AG09309 (cell line): ENCODE results near the gene GANAB.

ENCODE experiments used
- DNase-seq: peaks from one replicate; pipeline ENCODE4 v3.0.0-alpha.2; 2010; ENCODE audit warnings: low read depth
- H3K4me3 ChIP-seq: 2 replicates; pipeline ENCODE4 v1.5.1; 2011; ENCODE audit warnings: mild to moderate bottlenecking, low read depth, low read length, moderate library complexity; ENCODE audit not compliant: control insufficient read depth
- CTCF ChIP-seq: IDR thresholded peaks from 2 replicates; pipeline ENCODE4 v1.5.1; 2011; ENCODE audit warnings: mild to moderate bottlenecking, low read depth, low read length, inconsistent platforms; ENCODE audit not compliant: insufficient read depth, control insufficient read depth; ENCODE audit errors: missing control alignments

Gene GANAB

DNA sequence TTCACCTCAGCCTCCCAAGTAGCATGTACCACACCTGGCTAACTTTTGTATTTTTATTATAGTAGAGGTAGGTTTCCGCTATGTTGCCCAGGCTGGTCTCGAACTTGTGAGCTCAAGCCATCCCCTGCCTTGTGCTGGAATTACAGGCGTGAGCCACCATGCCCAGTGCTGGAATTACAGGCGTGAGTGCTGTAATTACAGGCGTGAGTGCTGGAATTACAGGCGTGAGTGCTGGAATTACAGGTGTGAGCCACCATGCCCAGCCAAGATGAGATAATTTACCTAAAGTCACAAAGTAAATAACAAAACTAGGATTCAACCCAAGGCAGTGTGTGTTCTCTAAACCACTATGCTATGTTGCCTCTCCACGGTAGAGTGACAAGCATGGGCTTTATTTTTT, 36.1 kb upstream of the GANAB start:
- no peak for DNase-seq
- no peak for TF ChIP-seq CTCF
- no peak overlapping the region for H3K4me3 ChIP-seq

GRCh38 chr11:62680825-62681240, 34.4 kb upstream of the GANAB start:
- no peak for DNase-seq
- H3K4me3 ChIP-seq: no peak overlapping the region
- TF ChIP-seq CTCF: peak; percentile 63

GRCh38 chr11:62678770-62679696, 32.6 kb upstream of the GANAB start, which contains the start of gene UBXN1:
UBXN1 (minus strand) TSS chr11:62679073; CDS start chr11:62678923, 150 bp downstream.
- DNase-seq: no peak
- H3K4me3 ChIP-seq: peak within 1 kb of the TSS; percentile 96
- no peak for TF ChIP-seq CTCF

DNA sequence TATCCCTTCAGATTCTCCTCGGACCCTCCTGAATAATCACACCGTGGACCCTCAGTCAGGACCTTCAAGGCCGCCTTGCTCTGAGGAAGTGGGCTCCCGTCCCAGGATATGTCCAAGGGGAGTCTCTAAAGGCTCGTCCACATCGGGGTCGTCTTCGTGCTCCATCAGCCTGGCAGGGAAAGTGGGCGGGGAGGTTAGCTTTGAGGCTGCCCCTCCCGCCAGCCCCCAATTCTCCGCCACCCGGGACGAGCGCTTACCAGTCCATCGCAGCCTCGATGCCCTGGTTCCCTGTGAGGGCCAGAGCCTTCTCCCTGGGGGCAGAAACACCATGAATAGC, 32.0 kb upstream of the GANAB start:
- no peak for DNase-seq
- TF ChIP-seq CTCF: no peak
- peak overlapping the region; percentile 96 for H3K4me3 ChIP-seq

- DNase-seq: no peak
- no peak for TF ChIP-seq CTCF
- no peak overlapping the region; the same call in 1 of the 2 replicates for H3K4me3 ChIP-seq
These were observed 31.3 kb upstream of the GANAB start for GRCh38 chr11:62677714-62678113.

DNA sequence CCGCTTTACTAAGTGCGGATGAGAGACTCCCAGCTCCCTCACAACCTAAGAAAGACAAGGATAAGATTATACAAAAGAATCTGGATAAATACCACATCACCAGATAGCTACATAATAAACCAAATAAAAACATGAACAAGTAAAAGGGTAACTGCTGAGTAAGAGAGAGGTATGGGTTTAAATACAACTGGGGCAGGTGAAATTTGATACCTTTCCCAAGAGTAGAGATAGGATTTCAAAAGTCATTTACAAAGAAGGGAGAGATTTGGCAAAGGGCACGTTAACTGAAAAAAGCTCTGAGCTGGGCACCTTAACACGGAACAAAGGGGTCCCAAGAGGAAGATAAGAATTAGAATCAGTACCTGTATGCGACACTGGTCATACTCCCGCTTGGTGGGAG, 30.7 kb upstream of the GANAB start:
- no peak for DNase-seq
- TF ChIP-seq CTCF: no peak
- H3K4me3 ChIP-seq: no peak overlapping the region
